H1 (cell line): Measurements from ENCODE around the gene PLCH2. TPM values are rescaled to one million over a fixed set of nuclear protein-coding genes. Genes with fewer than 3 reads are reported as not detected.

Experiments used
- CTCF ChIA-PET: fragments of 300-600 bp; sonication (Branson Sonifier 250); formaldehyde crosslinking; loops from one replicate; lab custom pipeline; 2021; ENCODE audit not compliant: partially characterized antibody; lab: Charles Lee
- POLR2A ChIA-PET: fragments of 300-600 bp; sonication (Branson Sonifier 250); formaldehyde crosslinking; loops from one replicate; lab custom pipeline; 2021; ENCODE audit warnings: inconsistent platforms; ENCODE audit not compliant: partially characterized antibody; lab: Charles Lee
- DNase-seq, 2 experiments: peaks; one replicate each; pipeline versions ENCODE4 v3.0.0 to v3.0.0-alpha.2; 2010 to 2022; ENCODE audit warnings: low spot score in 2 of 2, low read depth in 1 of 2, mixed read lengths in 1 of 2
- FAIRE-seq: peaks from 2 replicates; lab custom pipeline; 2011; peaks lifted over from hg19 to GRCh38; lab: Jason Lieb, UNC
- H2AFZ ChIP-seq: 2 replicates; pipeline ENCODE4 v1.8.1; 2012; ENCODE audit warnings: low read length, inconsistent platforms
- H2AK5ac ChIP-seq: 2 replicates; pipeline ENCODE4 v1.6.1; 2013; ENCODE audit warnings: low read depth, low read length
- H2BK120ac ChIP-seq: replicated peaks from 2 replicates; pipeline ENCODE3; 2013; ENCODE audit warnings: low read depth, low read length, inconsistent platforms
- H2BK12ac ChIP-seq: 2 replicates; pipeline ENCODE4 v1.6.1; 2013; ENCODE audit warnings: low read depth, low read length
- H2BK15ac ChIP-seq: 2 replicates; pipeline ENCODE4 v1.6.1; 2013; ENCODE audit warnings: low read length
- H2BK20ac ChIP-seq: 2 replicates; pipeline ENCODE4 v1.6.1; 2013; ENCODE audit warnings: low read length
- H2BK5ac ChIP-seq: 2 replicates; pipeline ENCODE4 v1.6.1; 2013; ENCODE audit warnings: low read depth, low read length
- H3K14ac ChIP-seq: 2 replicates; pipeline ENCODE4 v1.6.1; 2013; ENCODE audit warnings: inconsistent platforms; ENCODE audit not compliant: insufficient read length
- H3K18ac ChIP-seq: 2 replicates; pipeline ENCODE4 v1.6.1; 2013; ENCODE audit warnings: low read length; ENCODE audit errors: extremely low read depth
- H3K23ac ChIP-seq: 2 replicates; pipeline ENCODE4 v1.6.1; 2013; ENCODE audit warnings: inconsistent platforms; ENCODE audit not compliant: insufficient read length
- H3K23me2 ChIP-seq: 2 replicates; pipeline ENCODE4 v1.6.1; 2013; ENCODE audit warnings: low read depth, low read length
- H3K27ac ChIP-seq: 2 replicates; pipeline ENCODE4 v1.6.1; 2011; ENCODE audit warnings: low read depth, low read length, inconsistent platforms
- H3K27me3 ChIP-seq, 4 experiments: replicated peaks in 1 of 4; 1 replicate in 1 of 4; 2 replicates in 3 of 4; pipeline versions ENCODE4 v1.6.1 to v1.8.1; 2011 to 2013; ENCODE audit warnings: low read length in 3 of 4, mild to moderate bottlenecking in 3 of 4, inconsistent platforms in 2 of 4, mixed read lengths in 2 of 4, moderate library complexity in 1 of 4; ENCODE audit not compliant: control insufficient read depth in 3 of 4, insufficient read depth in 3 of 4; ENCODE audit errors: extremely low read depth in 1 of 4
- H3K36me3 ChIP-seq, 4 experiments: 2 replicates each; pipeline versions ENCODE4 v1.6.1 to v1.8.1; 2011 to 2013; ENCODE audit warnings: mild to moderate bottlenecking in 4 of 4, low read length in 3 of 4, moderate library complexity in 2 of 4, control low read depth in 1 of 4, inconsistent platforms in 1 of 4; ENCODE audit not compliant: insufficient read depth in 4 of 4, control insufficient read depth in 2 of 4
- H3K4ac ChIP-seq: replicated peaks from 2 replicates; pipeline ENCODE3; 2013; ENCODE audit warnings: low read length, low read depth, mixed read lengths, inconsistent platforms; ENCODE audit not compliant: insufficient read length
- H3K4me1 ChIP-seq, 4 experiments: replicated peaks in 1 of 4; 1 replicate in 1 of 4; 2 replicates in 3 of 4; pipeline versions ENCODE4 v1.6.1 to v1.8.1; 2011 to 2013; ENCODE audit warnings: low read length in 3 of 4, inconsistent platforms in 2 of 4, mixed read lengths in 1 of 4; ENCODE audit not compliant: insufficient read depth in 4 of 4, control insufficient read depth in 3 of 4
- H3K4me2 ChIP-seq, 2 experiments: 2 replicates each; pipeline versions ENCODE4 v1.6.1 to v1.8.1; 2011 to 2013; ENCODE audit warnings: low read depth in 2 of 2, low read length in 2 of 2, control low read depth in 1 of 2, inconsistent platforms in 1 of 2, mild to moderate bottlenecking in 1 of 2; ENCODE audit not compliant: insufficient read depth in 1 of 2
- H3K4me3 ChIP-seq, 4 experiments: fragments of 200-600, 300-600 bp in 1 of 4; sonication (generic), shearing (Covaris generic), sonication (Bioruptor Twin) in 1 of 4; 2 replicates each; pipeline versions ENCODE4 v1.5.1 to v1.8.1; 2011 to 2016; ENCODE audit warnings: low read length in 4 of 4, low read depth in 3 of 4, control low read depth in 2 of 4, inconsistent platforms in 2 of 4, mild to moderate bottlenecking in 2 of 4, mixed read lengths in 1 of 4, moderate library complexity in 1 of 4; ENCODE audit not compliant: insufficient read depth in 2 of 4; ENCODE audit errors: extremely low read depth in 1 of 4
- H3K56ac ChIP-seq: replicated peaks from 2 replicates; pipeline ENCODE3; 2013; ENCODE audit warnings: low read depth, mild to moderate bottlenecking, mixed read lengths, low read length, inconsistent platforms; ENCODE audit not compliant: insufficient read length
- H3K79me1 ChIP-seq: 2 replicates; pipeline ENCODE4 v1.6.1; 2013; ENCODE audit warnings: low read depth, low read length, control low read depth
- H3K79me2 ChIP-seq, 2 experiments: 2 replicates each; pipeline versions ENCODE4 v1.6.1 to v1.8.1; 2012 to 2013; ENCODE audit warnings: low read length in 2 of 2, mild to moderate bottlenecking in 2 of 2, inconsistent platforms in 1 of 2; ENCODE audit not compliant: insufficient read depth in 2 of 2, control insufficient read depth in 1 of 2
- H3K9ac ChIP-seq, 4 experiments: replicated peaks in 1 of 4; 1 replicate in 1 of 4; 2 replicates in 3 of 4; pipeline versions ENCODE4 v1.6.1 to v1.8.1; 2011 to 2013; ENCODE audit warnings: low read depth in 3 of 4, low read length in 3 of 4, control low read depth in 2 of 4, mild to moderate bottlenecking in 2 of 4, moderate library complexity in 2 of 4, inconsistent platforms in 1 of 4; ENCODE audit errors: extremely low read depth in 1 of 4
- H3K9me3 ChIP-seq, 2 experiments: 2 replicates each; pipeline versions ENCODE4 v1.6.1 to v1.8.1; 2012 to 2013; ENCODE audit warnings: mild to moderate bottlenecking in 2 of 2, moderate library complexity in 2 of 2, control low read depth in 1 of 2, inconsistent platforms in 1 of 2, low read depth in 1 of 2, low read length in 1 of 2, mixed read lengths in 1 of 2; ENCODE audit not compliant: insufficient read depth in 2 of 2
- H4K20me1 ChIP-seq, 2 experiments: replicated peaks in 1 of 2; 2 replicates each; pipeline versions ENCODE3 to v1.8.1; 2011 to 2013; ENCODE audit warnings: inconsistent platforms in 2 of 2, low read length in 2 of 2, mild to moderate bottlenecking in 1 of 2; ENCODE audit not compliant: insufficient read depth in 2 of 2, control insufficient read depth in 1 of 2
- H4K5ac ChIP-seq: 2 replicates; pipeline ENCODE4 v1.6.1; 2013; ENCODE audit warnings: low read length, low read depth, mixed read lengths, inconsistent platforms; ENCODE audit not compliant: insufficient read length
- H4K8ac ChIP-seq: 2 replicates; pipeline ENCODE4 v1.8.0; 2013; ENCODE audit warnings: mild to moderate bottlenecking, moderate library complexity, low read length, inconsistent platforms; ENCODE audit not compliant: insufficient read depth; ENCODE audit errors: extremely low read depth
- H4K91ac ChIP-seq: replicated peaks from 2 replicates; pipeline ENCODE3; 2013; ENCODE audit warnings: low read length, mixed read lengths, inconsistent platforms; ENCODE audit not compliant: insufficient read length
- CHD2 ChIP-seq: IDR thresholded peaks from 2 replicates; pipeline ENCODE4 v1.6.1; 2012; ENCODE audit warnings: low read length, improper control_type of control experiment
- CREB1 ChIP-seq: IDR thresholded peaks from 2 replicates; pipeline ENCODE4 v1.6.1; 2012; ENCODE audit warnings: inconsistent platforms
- CTBP2 ChIP-seq: IDR thresholded peaks from 2 replicates; pipeline ENCODE4 v1.7.0; 2011; ENCODE audit warnings: borderline replicate concordance, mild to moderate bottlenecking, moderate library complexity, mixed read lengths, low read length; ENCODE audit not compliant: insufficient read depth, insufficient read length
- CTCF ChIP-seq, 3 experiments: IDR thresholded peaks; 1 replicate in 2 of 3; 2 replicates in 1 of 3; pipeline versions ENCODE4 v1.5.1 to v1.6.1; 2011; ENCODE audit warnings: low read length in 3 of 3, mild to moderate bottlenecking in 3 of 3, inconsistent platforms in 2 of 3, low read depth in 1 of 3, moderate library complexity in 1 of 3; ENCODE audit not compliant: insufficient read depth in 1 of 3; ENCODE audit errors: control extremely low read depth in 1 of 3
- NRF1 ChIP-seq: IDR thresholded peaks from 2 replicates; pipeline ENCODE4 v1.6.1; 2011; ENCODE audit warnings: mild to moderate bottlenecking, low read depth, low read length, improper control_type of control experiment
- POLR2A ChIP-seq, 2 experiments: IDR thresholded peaks; 1 replicate in 1 of 2; 2 replicates in 1 of 2; pipeline ENCODE4 v1.6.1; 2011; ENCODE audit warnings: low read depth in 2 of 2, low read length in 2 of 2, mild to moderate bottlenecking in 2 of 2; ENCODE audit errors: control extremely low read depth in 1 of 2
- RBBP5 ChIP-seq: IDR thresholded peaks from 2 replicates; pipeline ENCODE4 v1.7.1; 2012; ENCODE audit warnings: low read depth, mild to moderate bottlenecking, inconsistent platforms, low read length, moderate library complexity, borderline replicate concordance
- RFX5 ChIP-seq: IDR thresholded peaks from 2 replicates; pipeline ENCODE4 v1.6.1; 2011; ENCODE audit warnings: low read depth, low read length, improper control_type of control experiment, borderline replicate concordance
- SIN3A ChIP-seq, 2 experiments: IDR thresholded peaks in 1 of 2; conservative IDR thresholded peaks in 1 of 2; 2 replicates each; pipeline ENCODE4 v1.6.1; 2011 to 2012; ENCODE audit warnings: low read length in 2 of 2, improper control_type of control experiment in 1 of 2, low read depth in 1 of 2, mild to moderate bottlenecking in 1 of 2
- SP2 ChIP-seq: IDR thresholded peaks from 2 replicates; pipeline ENCODE4 v1.6.1; 2012; ENCODE audit warnings: mild to moderate bottlenecking, low read length, inconsistent platforms
- WGBS, 2 experiments: shearing (Covaris generic) in 1 of 2; methylation state at CpG; one replicate each; pipeline versions ENCODE4 v1.1.6 to v1.1.7; 2013 to 2015; ENCODE audit warnings: low lambda C conversion rate in 2 of 2, mixed read lengths in 2 of 2, inconsistent platforms in 1 of 2, low coverage in 1 of 2, missing lambda C conversion rate in 1 of 2; ENCODE audit not compliant: insufficient replicate concordance in 2 of 2, insufficient coverage in 1 of 2, insufficient read length in 1 of 2; ENCODE audit errors: extremely low coverage in 1 of 2, missing lambda C conversion rate in 1 of 2; 5-methylcytosine and 5-hydroxymethylcytosine counted together
- polyA plus RNA-seq, 7 experiments: library from polyadenylated mRNA; depleted of rRNA in 3 of 7; stranded (reverse) in 5 of 7; unstranded in 2 of 7; fragments of >200 nt in 5 of 7; fragments of 200-250 nt in 2 of 7; gene quantifications; 1 replicate in 5 of 7; 2 replicates in 1 of 7; 4 replicates in 1 of 7; pipeline versions ENCODE4 v1.2.1 to v1.2.3, GENCODE V29; 2011 to 2013; ENCODE audit warnings: missing spikeins in 2 of 7, mixed read lengths in 2 of 7
- total RNA-seq: library from RNA; stranded (reverse); fragmentation: NEBNext Ultra II Directional; extraction: Animal tissue kit (Norgen Biotek cat#: 25700); gene quantifications from 2 replicates; pipeline ENCODE4 v1.2.1, GENCODE V29; 2021

The PLCH2 gene
- total and polyA plus RNA-seq, 2 of the 8 experiments (the other 6 are each of a cell fraction or from before 2014, with no cell fraction given), result 0.14 to 0.19 TPM

DNA sequence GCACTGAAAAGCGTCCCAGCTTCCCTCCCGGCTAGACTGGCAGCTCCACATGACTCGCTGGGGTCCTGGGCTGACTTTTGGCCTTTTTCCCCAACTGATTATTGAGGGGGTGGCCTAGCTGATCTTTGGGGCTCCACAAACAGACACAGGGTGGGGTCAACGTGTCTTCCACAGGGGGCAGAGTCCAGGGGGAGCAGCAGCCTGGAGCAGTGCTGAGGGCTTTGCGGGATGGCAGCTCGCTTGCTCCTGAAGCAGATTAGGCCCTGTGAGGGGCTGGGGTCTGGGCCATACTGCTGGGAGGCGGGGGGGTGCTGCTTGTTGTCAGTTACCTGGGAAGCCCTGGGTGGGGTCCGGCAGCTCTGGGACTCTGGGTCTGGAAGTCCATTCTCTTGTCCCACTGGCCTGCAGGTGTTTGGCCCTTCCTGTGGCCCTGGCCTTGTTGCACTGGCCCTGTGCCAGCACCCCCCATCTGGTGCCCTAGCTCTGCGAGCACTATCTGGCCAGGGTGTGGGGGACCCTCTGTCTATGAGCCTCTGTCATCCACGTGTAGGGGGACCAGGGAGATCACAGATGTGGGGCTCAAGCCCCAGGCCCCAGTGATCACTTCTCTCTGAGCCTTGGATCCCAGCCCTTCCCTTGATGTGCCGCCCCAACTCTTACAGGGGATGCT is 66.3 kb downstream of the PLCH2 start:
- H2BK12ac ChIP-seq, result no peak overlapping the region
- H3K4me2 ChIP-seq, result no peak overlapping the region
- H2AFZ ChIP-seq, result no peak overlapping the region
- H2BK120ac ChIP-seq, result no peak overlapping the region
- H3K23ac ChIP-seq, result no peak overlapping the region
- H3K79me1 ChIP-seq, result no peaks in the 10 kb centered on the region
- H3K4me1 ChIP-seq, result peaks cover 0 to 28% (median 21%) of the 10 kb centered on the region in 4 experiments; a peak in 6 of 7 replicates
- no peak overlapping the region for H3K4ac ChIP-seq
- H3K4me3 ChIP-seq, result no peak overlapping the region
- TF ChIP-seq SP2, result no peak
- no peak for TF ChIP-seq SIN3A (conservative IDR thresholded peaks at IDR 0.05 in 1 of 2, IDR thresholded peaks at IDR 0.05 in 1 of 2; ENCODE audit: low read depth in 1 of 2, low read length in 2 of 2)
- TF ChIP-seq CTCF (IDR thresholded peaks at IDR 0.05; ENCODE audit: control extremely low read depth in 1 of 3, insufficient read depth in 1 of 3, low read depth in 1 of 3, low read length in 3 of 3), result no peak
- TF ChIP-seq POLR2A (IDR thresholded peaks at IDR 0.05; ENCODE audit: control extremely low read depth in 1 of 2, low read depth in 2 of 2, low read length in 2 of 2), result no peak
- TF ChIP-seq RFX5, result no peak
- TF ChIP-seq RBBP5, result no peak
- no peak for TF ChIP-seq CREB1
- no peak for TF ChIP-seq CTBP2
- TF ChIP-seq NRF1, result no peak
- no peak for TF ChIP-seq CHD2
- H3K36me3 ChIP-seq, result no peaks in the 10 kb centered on the region
- H4K91ac ChIP-seq, result no peak overlapping the region
- H3K56ac ChIP-seq, result no peak overlapping the region
- 0 out of 2 replicates have a peak overlapping the region, but pooled peaks have one; percentile 24 for H2AK5ac ChIP-seq
- H4K20me1 ChIP-seq, result peaks cover 0 to under 1% of the 10 kb centered on the region in 2 experiments
- H3K79me2 ChIP-seq, result no peaks in the 10 kb centered on the region
- POLR2A ChIA-PET, result interaction anchor here (2.7 kb wide), 1 partner anchor 16 kb away, joined by 8 read pairs; the partner anchor contains the start of gene PANK4
- H4K5ac ChIP-seq, result no peak overlapping the region
- FAIRE-seq (no peak), DNase-seq (no peak)
- H4K8ac ChIP-seq, result no peak overlapping the region
- H3K9me3 ChIP-seq, result no peaks in the 10 kb centered on the region
- no peak overlapping the region for H3K27ac ChIP-seq
- 83% methylated on average over 11 of the region's 11 CpGs; no CpG with 5 or more reads in 1 of the 2 experiments for WGBS, 2 experiments
- H3K9ac ChIP-seq, result no peak overlapping the region
- H2BK20ac ChIP-seq, result no peak overlapping the region
- peaks cover 0 to 27% (median 20%) of the 10 kb centered on the region in 4 experiments; a peak in 6 of 7 replicates for H3K27me3 ChIP-seq
- CTCF ChIA-PET, result interaction anchor here (1.0 to 1.7 kb wide), 3 partner anchors 11 to 33 kb away, joined by 3 to 5 read pairs (median 3); no protein-coding TSS in a partner anchor
- H2BK15ac ChIP-seq, result 0 out of 2 replicates have a peak overlapping the region, but pooled peaks have one; percentile 46
- peaks cover 10% of the 10 kb centered on the region; the same call in 1 of the 2 replicates for H3K23me2 ChIP-seq
- H2BK5ac ChIP-seq, result no peak overlapping the region
- H3K14ac ChIP-seq, result no peak overlapping the region
- peak overlapping the region; percentile 19; the same call in 1 of the 2 replicates for H3K18ac ChIP-seq
